Measurements from ENCODE around the gene GRM7. TPM values are rescaled to one million over a fixed set of nuclear protein-coding genes. Genes with fewer than 3 reads are reported as not detected.

The GRM7 gene
- total and polyA plus RNA-seq, 4 donors, result 0.08 to 0.33 TPM; not detected in 2

DNA sequence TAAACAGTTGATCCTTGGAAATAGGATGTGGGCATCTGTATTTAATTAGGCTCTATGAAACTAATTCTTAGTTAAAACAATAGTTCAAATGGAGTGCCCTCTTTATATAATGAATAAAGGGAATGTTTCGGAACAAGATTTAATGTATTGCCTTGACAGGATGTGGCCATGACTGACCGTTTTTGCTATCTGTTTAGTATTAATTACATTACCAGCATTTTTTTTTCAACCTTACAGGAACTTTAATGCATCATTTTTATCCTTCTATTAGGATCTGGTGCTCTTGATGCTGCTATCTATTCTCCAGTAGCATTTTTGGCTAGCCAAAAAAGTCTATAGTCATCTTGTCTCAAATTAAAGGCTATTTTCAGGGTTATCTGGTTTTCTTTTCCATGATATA is 340.9 kb downstream of the GRM7 start (continued):
- TF ChIP-seq, protein P1, sequence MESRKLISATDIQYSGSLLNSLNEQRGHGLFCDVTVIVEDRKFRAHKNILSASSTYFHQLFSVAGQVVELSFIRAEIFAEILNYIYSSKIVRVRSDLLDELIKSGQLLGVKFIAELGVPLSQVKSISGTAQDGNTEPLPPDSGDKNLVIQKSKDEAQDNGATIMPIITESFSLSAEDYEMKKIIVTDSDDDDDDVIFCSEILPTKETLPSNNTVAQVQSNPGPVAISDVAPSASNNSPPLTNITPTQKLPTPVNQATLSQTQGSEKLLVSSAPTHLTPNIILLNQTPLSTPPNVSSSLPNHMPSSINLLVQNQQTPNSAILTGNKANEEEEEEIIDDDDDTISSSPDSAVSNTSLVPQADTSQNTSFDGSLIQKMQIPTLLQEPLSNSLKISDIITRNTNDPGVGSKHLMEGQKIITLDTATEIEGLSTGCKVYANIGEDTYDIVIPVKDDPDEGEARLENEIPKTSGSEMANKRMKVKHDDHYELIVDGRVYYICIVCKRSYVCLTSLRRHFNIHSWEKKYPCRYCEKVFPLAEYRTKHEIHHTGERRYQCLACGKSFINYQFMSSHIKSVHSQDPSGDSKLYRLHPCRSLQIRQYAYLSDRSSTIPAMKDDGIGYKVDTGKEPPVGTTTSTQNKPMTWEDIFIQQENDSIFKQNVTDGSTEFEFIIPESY (IDR thresholded peaks at IDR 0.05), result no peak
- TF ChIP-seq TAF1 (conservative IDR thresholded peaks at IDR 0.05) (no peak), FOXA2 (IDR thresholded peaks at IDR 0.05) (no peak), NR2F2 (IDR thresholded peaks at IDR 0.05) (no peak), RAD21 (IDR thresholded peaks at IDR 0.05) (no peak)
- TF ChIP-seq, protein P2, sequence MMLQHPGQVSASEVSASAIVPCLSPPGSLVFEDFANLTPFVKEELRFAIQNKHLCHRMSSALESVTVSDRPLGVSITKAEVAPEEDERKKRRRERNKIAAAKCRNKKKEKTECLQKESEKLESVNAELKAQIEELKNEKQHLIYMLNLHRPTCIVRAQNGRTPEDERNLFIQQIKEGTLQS (IDR thresholded peaks at IDR 0.05), result no peak

GRCh38 chr3:7203969-7204847 is 343.3 kb downstream of the GRM7 start:
- Histone ChIP-seq H3K27me3 (ENCODE audit: control insufficient read depth in 4 of 4, insufficient read depth in 4 of 4, low read length in 3 of 4) (no peaks in the 10 kb centered on the region), H3K4me1 (ENCODE audit: control insufficient read depth in 4 of 4, insufficient read depth in 4 of 4, low read length in 3 of 4) (peaks cover 7 to 17% (median 16%) of the 10 kb centered on the region in 4 donors), H3K4me3 (ENCODE audit: low read depth in 1 of 3, low read length in 3 of 3) (no peak overlapping the region), H3K9ac (ENCODE audit: low read depth in 1 of 2, low read length in 2 of 2) (no peak overlapping the region), H3K9me3 (ENCODE audit: control insufficient read depth in 4 of 4, low read length in 3 of 4) (no peaks in the 10 kb centered on the region), H3K36me3 (ENCODE audit: control insufficient read depth in 4 of 4, insufficient read depth in 3 of 4, low read depth in 1 of 4, low read length in 3 of 4) (no peaks in the 10 kb centered on the region), H3K27ac (ENCODE audit: low read depth in 1 of 2, low read length in 2 of 2) (no peak overlapping the region)
- DNase-seq (ENCODE audit: low spot score), result no peak
- no peak for TF ChIP-seq FOXA1 (IDR thresholded peaks at IDR 0.05)
- TF ChIP-seq CTCF (IDR thresholded peaks at IDR 0.05; ENCODE audit: low read depth, low read length, missing input control), result no peak
- TF ChIP-seq HNF4A (conservative IDR thresholded peaks at IDR 0.05), result peak; percentile 43 to 72
- no peak for TF ChIP-seq JUND (IDR thresholded peaks at IDR 0.05)
- 45% methylated on average over 5 of the region's 5 CpGs for WGBS

GRCh38 chr3:7204848-7205156 is 343.9 kb downstream of the GRM7 start:
- Histone ChIP-seq H3K9ac (ENCODE audit: low read depth in 1 of 2, low read length in 2 of 2) (no peak overlapping the region), H3K27me3 (ENCODE audit: control insufficient read depth in 4 of 4, insufficient read depth in 4 of 4, low read length in 3 of 4) (no peaks in the 10 kb centered on the region), H3K4me3 (ENCODE audit: low read depth in 1 of 3, low read length in 3 of 3) (no peak overlapping the region), H3K27ac (ENCODE audit: low read depth in 1 of 2, low read length in 2 of 2) (no peak overlapping the region), H3K4me1 (ENCODE audit: control insufficient read depth in 4 of 4, insufficient read depth in 4 of 4, low read length in 3 of 4) (peaks cover 7 to 17% (median 16%) of the 10 kb centered on the region in 4 donors), H3K9me3 (ENCODE audit: control insufficient read depth in 4 of 4, low read length in 3 of 4) (no peaks in the 10 kb centered on the region), H3K36me3 (ENCODE audit: control insufficient read depth in 4 of 4, insufficient read depth in 3 of 4, low read depth in 1 of 4, low read length in 3 of 4) (no peaks in the 10 kb centered on the region)
- no peak for DNase-seq (ENCODE audit: low spot score)
- WGBS, result 21% methylated on average over 2 of the region's 2 CpGs
- no peak for TF ChIP-seq JUND (IDR thresholded peaks at IDR 0.05)
- no peak for TF ChIP-seq FOXA2 (IDR thresholded peaks at IDR 0.05)
- TF ChIP-seq GABPA (IDR thresholded peaks at IDR 0.05 in 1 of 2, conservative IDR thresholded peaks at IDR 0.05 in 1 of 2), result no peak
- TF ChIP-seq RAD21 (IDR thresholded peaks at IDR 0.05), result no peak
- no peak for TF ChIP-seq FOXA1 (IDR thresholded peaks at IDR 0.05)
- no peak for TF ChIP-seq YY1 (IDR thresholded peaks at IDR 0.05)
- TF ChIP-seq, protein P2 (IDR thresholded peaks at IDR 0.05), result no peak
- TF ChIP-seq SP1 (IDR thresholded peaks at IDR 0.05), result no peak
- TF ChIP-seq HNF4G (IDR thresholded peaks at IDR 0.05), result no peak

All from liver (tissue), 9 donors.